ENCODE results near the gene YPEL2. TPM values are rescaled to one million over a fixed set of nuclear protein-coding genes. Genes with fewer than 3 reads are reported as not detected.
"Not testable (repeated sequence)": the region's sequence is repeated elsewhere in the genome, so short reads cannot be mapped to it uniquely, and the experiment has no call there.

YPEL2 gene
- total and polyA plus RNA-seq, 4 donors, result 7.8 to 47.0 (median 11.4) TPM

DNA sequence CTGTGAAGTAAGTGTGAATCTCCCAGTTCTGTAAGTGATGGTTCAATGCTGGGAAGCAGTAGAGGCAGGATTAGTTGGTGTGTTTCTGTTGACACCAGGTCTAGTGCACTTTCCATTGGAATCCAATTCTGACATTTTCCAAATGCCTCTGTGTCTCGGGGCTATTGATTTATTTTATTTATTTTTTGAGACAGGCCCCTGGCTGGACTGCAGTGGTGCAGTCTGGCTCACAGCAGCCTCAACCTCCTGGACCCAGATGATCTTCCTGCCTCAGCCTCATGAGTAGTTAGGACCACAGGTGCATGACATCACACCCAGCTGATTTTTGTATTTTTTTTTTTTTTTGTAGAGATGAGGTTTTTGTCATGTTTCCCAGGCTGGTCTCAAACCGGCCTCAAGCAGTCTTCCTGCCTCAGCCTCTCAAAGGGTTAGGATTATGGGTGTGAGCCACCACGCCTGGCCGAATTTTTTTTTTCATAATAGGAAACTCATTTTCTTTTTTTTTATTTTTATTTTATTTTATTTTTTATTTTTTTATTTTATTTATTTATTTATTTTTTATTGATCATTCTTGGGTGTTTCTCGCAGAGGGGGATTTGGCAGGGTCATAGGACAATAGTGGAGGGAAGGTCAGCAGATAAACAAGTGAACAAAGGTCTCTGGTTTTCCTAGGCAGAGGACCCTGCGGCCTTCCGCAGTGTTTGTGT lies 61.7 kb downstream of the YPEL2 start:
- Histone ChIP-seq H3K9ac (ENCODE audit: insufficient read depth in 1 of 2, low read length in 2 of 2) (no peak overlapping the region), H3K36me3 (ENCODE audit: control insufficient read depth in 4 of 4, insufficient read depth in 4 of 4, low read length in 4 of 4) (peaks cover 12 to 25% (median 22%) of the 10 kb centered on the region in 4 donors), H3K4me3 (no peak overlapping the region), H3K4me1 (ENCODE audit: control insufficient read depth in 5 of 5, insufficient read depth in 5 of 5, low read length in 5 of 5) (peaks cover 0 to 8% (median 0%) of the 10 kb centered on the region in 5 donors), H3K27ac (ENCODE audit: low read depth in 1 of 2, low read length in 1 of 2) (peak overlapping the region in 1 of 2 donors; percentile 36), H3K9me3 (ENCODE audit: control insufficient read depth in 4 of 4, insufficient read depth in 3 of 4, low read length in 3 of 4) (no peaks in the 10 kb centered on the region), H3K27me3 (ENCODE audit: control insufficient read depth in 3 of 3, insufficient read depth in 3 of 3, low read length in 2 of 3) (no peaks in the 10 kb centered on the region)
- ATAC-seq (ENCODE audit: insufficient read depth, low FRiP score) (no peak), DNase-seq (no peak)
- WGBS, 2 donors, result 80 to 96% methylated on average over 5 of the region's 7 CpGs
- TF ChIP-seq, protein P1, sequence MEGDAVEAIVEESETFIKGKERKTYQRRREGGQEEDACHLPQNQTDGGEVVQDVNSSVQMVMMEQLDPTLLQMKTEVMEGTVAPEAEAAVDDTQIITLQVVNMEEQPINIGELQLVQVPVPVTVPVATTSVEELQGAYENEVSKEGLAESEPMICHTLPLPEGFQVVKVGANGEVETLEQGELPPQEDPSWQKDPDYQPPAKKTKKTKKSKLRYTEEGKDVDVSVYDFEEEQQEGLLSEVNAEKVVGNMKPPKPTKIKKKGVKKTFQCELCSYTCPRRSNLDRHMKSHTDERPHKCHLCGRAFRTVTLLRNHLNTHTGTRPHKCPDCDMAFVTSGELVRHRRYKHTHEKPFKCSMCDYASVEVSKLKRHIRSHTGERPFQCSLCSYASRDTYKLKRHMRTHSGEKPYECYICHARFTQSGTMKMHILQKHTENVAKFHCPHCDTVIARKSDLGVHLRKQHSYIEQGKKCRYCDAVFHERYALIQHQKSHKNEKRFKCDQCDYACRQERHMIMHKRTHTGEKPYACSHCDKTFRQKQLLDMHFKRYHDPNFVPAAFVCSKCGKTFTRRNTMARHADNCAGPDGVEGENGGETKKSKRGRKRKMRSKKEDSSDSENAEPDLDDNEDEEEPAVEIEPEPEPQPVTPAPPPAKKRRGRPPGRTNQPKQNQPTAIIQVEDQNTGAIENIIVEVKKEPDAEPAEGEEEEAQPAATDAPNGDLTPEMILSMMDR (IDR thresholded peaks at IDR 0.05; ENCODE audit: control extremely low read depth, extremely low read depth), result no peak

DNA sequence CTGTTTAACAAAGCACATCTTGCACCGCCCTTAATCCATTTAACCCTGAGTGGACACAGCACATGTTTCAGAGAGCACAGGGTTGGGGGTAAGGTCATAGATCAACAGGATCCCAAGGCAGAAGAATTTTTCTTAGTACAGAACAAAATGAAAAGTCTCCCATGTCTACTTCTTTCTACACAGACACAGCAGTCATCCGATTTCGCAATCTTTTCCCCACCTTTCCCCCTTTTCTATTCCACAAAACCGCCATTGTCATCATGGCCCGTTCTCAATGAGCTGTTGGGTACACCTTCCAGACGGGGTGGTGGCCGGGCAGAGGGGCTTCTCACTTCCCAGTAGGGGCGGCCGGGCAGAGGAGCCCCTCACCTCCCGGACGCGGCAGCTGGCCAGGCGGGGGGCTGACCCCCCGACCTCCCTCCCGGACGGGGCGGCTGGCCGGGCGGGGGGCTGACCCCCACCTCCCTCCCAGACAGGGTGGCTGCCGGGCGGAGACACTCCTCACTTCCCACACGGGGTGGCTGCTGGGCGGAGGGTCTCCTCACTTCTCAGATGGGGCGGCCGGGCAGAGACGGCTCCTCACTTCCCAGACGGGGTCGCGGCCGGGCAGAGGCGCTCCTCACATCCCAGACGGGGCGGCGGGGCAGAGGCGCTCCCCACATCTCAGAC lies 62.4 kb downstream of the YPEL2 start:
- H3K4me1 ChIP-seq (ENCODE audit: control insufficient read depth in 5 of 5, insufficient read depth in 5 of 5, low read length in 5 of 5); H3K4me3 ChIP-seq; DNase-seq; H3K9ac ChIP-seq (ENCODE audit: insufficient read depth in 1 of 2, low read length in 2 of 2); H3K27me3 ChIP-seq (ENCODE audit: control insufficient read depth in 3 of 3, insufficient read depth in 3 of 3, low read length in 2 of 3); H3K9me3 ChIP-seq (ENCODE audit: control insufficient read depth in 4 of 4, insufficient read depth in 3 of 4, low read length in 3 of 4); ATAC-seq (ENCODE audit: insufficient read depth, low FRiP score): not testable (repeated sequence)
- Histone ChIP-seq H3K27ac (ENCODE audit: low read depth in 1 of 2, low read length in 1 of 2) (peak overlapping the region in 1 of 2 donors; percentile 69), H3K36me3 (ENCODE audit: control insufficient read depth in 4 of 4, insufficient read depth in 4 of 4, low read length in 4 of 4) (peaks cover 12 to 30% (median 24%) of the 10 kb centered on the region in 4 donors)
- 93 to 97% methylated on average over 26 to 34 of the region's 35 CpGs for WGBS, 2 donors

GRCh38 chr17:59396134-59396826 lies 64.8 kb downstream of the YPEL2 start:
- H3K4me1 ChIP-seq (ENCODE audit: control insufficient read depth in 5 of 5, insufficient read depth in 5 of 5, low read length in 5 of 5), result peaks cover 0 to 5% (median 2%) of the 10 kb centered on the region in 5 donors
- no peak overlapping the region for H3K4me3 ChIP-seq
- WGBS, 2 donors, result 60 to 93% methylated on average over 9 of the region's 9 CpGs
- H3K27me3 ChIP-seq (ENCODE audit: control insufficient read depth in 3 of 3, insufficient read depth in 3 of 3, low read length in 2 of 3), result no peaks in the 10 kb centered on the region
- ATAC-seq (ENCODE audit: insufficient read depth, low FRiP score), result no peak
- no peaks in the 10 kb centered on the region for H3K9me3 ChIP-seq (ENCODE audit: control insufficient read depth in 4 of 4, insufficient read depth in 3 of 4, low read length in 3 of 4)
- no peak overlapping the region for H3K27ac ChIP-seq (ENCODE audit: low read depth in 1 of 2, low read length in 1 of 2)
- H3K36me3 ChIP-seq (ENCODE audit: control insufficient read depth in 4 of 4, insufficient read depth in 4 of 4, low read length in 4 of 4), result peaks cover 5 to 24% (median 14%) of the 10 kb centered on the region in 4 donors
- DNase-seq, result no peak
- H3K9ac ChIP-seq (ENCODE audit: insufficient read depth in 1 of 2, low read length in 2 of 2), result no peak overlapping the region
- TF ChIP-seq, protein P1 (IDR thresholded peaks at IDR 0.05; ENCODE audit: control extremely low read depth, extremely low read depth), result no peak

All from lung (tissue), 12 donors.